H9 (cell line): ENCODE data around the gene FAM81B. TPM values are rescaled to one million over a fixed set of nuclear protein-coding genes. Genes with fewer than 3 reads are reported as not detected.

Source experiments
- DNase-seq: peaks from one replicate; pipeline ENCODE4 v3.0.0-alpha.2; 2017
- H2AFZ ChIP-seq: one replicate; pipeline ENCODE4 v1.6.1; 2013; ENCODE audit warnings: mild to moderate bottlenecking, low read length, control low read depth, moderate library complexity
- H2AK5ac ChIP-seq: 2 replicates; pipeline ENCODE4 v1.6.1; 2013; ENCODE audit warnings: low read length, control low read depth, mixed read lengths; ENCODE audit not compliant: insufficient read length
- H2BK120ac ChIP-seq: one replicate; pipeline ENCODE4 v1.6.1; 2013; ENCODE audit warnings: low read depth, mild to moderate bottlenecking, low read length, control low read depth, inconsistent platforms; ENCODE audit not compliant: poor library complexity, severe bottlenecking
- H2BK12ac ChIP-seq: 2 replicates; pipeline ENCODE4 v1.6.1; 2013; ENCODE audit warnings: low read length, control low read depth, mixed read lengths, low read depth; ENCODE audit not compliant: insufficient read length
- H2BK15ac ChIP-seq: 2 replicates; pipeline ENCODE4 v1.6.1; 2013; ENCODE audit warnings: low read depth, low read length, control low read depth
- H2BK20ac ChIP-seq: one replicate; pipeline ENCODE4 v1.6.1; 2013; ENCODE audit warnings: low read depth, mild to moderate bottlenecking, low read length, control low read depth, inconsistent platforms; ENCODE audit not compliant: poor library complexity, severe bottlenecking
- H2BK5ac ChIP-seq: 2 replicates; pipeline ENCODE4 v1.6.1; 2013; ENCODE audit warnings: low read length, control low read depth, mixed read lengths; ENCODE audit not compliant: insufficient read length
- H3K14ac ChIP-seq: 2 replicates; pipeline ENCODE4 v1.6.1; 2013; ENCODE audit warnings: low read length, control low read depth; ENCODE audit not compliant: insufficient read depth
- H3K18ac ChIP-seq: 2 replicates; pipeline ENCODE4 v1.6.1; 2013; ENCODE audit warnings: low read depth, mild to moderate bottlenecking, mixed read lengths, low read length, control low read depth; ENCODE audit not compliant: insufficient read length
- H3K23ac ChIP-seq: 2 replicates; pipeline ENCODE4 v1.6.1; 2013; ENCODE audit warnings: low read length, control low read depth, mixed read lengths, low read depth; ENCODE audit not compliant: insufficient read length
- H3K23me2 ChIP-seq: 2 replicates; pipeline ENCODE4 v1.6.1; 2013; ENCODE audit warnings: low read depth, mild to moderate bottlenecking, mixed read lengths, low read length, control low read depth; ENCODE audit not compliant: insufficient read length, poor library complexity, severe bottlenecking
- H3K27ac ChIP-seq: 2 replicates; pipeline ENCODE4 v1.5.1; 2013; ENCODE audit warnings: low read length, control low read depth, mixed read lengths, low read depth; ENCODE audit not compliant: insufficient read length
- H3K27me3 ChIP-seq: 2 replicates; pipeline ENCODE4 v1.6.1; 2013; ENCODE audit warnings: low read length, control low read depth, inconsistent platforms; ENCODE audit not compliant: insufficient read depth
- H3K4ac ChIP-seq: 2 replicates; pipeline ENCODE4 v1.6.1; 2013; ENCODE audit warnings: low read depth, mild to moderate bottlenecking, control low read depth, inconsistent platforms, low read length, moderate library complexity
- H3K4me1 ChIP-seq: 2 replicates; pipeline ENCODE4 v1.6.1; 2013; ENCODE audit warnings: low read length, control low read depth, inconsistent platforms; ENCODE audit not compliant: insufficient read depth
- H3K4me2 ChIP-seq: 2 replicates; pipeline ENCODE4 v1.6.1; 2013; ENCODE audit warnings: low read length, control low read depth, mixed read lengths; ENCODE audit not compliant: insufficient read length, insufficient read depth
- H3K56ac ChIP-seq: 2 replicates; pipeline ENCODE4 v1.6.1; 2013; ENCODE audit warnings: low read depth, mild to moderate bottlenecking, mixed read lengths, low read length, control low read depth; ENCODE audit not compliant: insufficient read length
- H3K79me1 ChIP-seq: 2 replicates; pipeline ENCODE4 v1.6.1; 2013; ENCODE audit warnings: low read depth, mild to moderate bottlenecking, moderate library complexity, low read length, control low read depth, inconsistent platforms; ENCODE audit not compliant: insufficient read depth, poor library complexity, severe bottlenecking
- H3K79me2 ChIP-seq: 2 replicates; pipeline ENCODE4 v1.6.1; 2013; ENCODE audit warnings: low read length, control low read depth, inconsistent platforms; ENCODE audit not compliant: insufficient read depth
- H3K9ac ChIP-seq: 2 replicates; pipeline ENCODE4 v1.6.1; 2013; ENCODE audit warnings: low read length, control low read depth, mixed read lengths; ENCODE audit not compliant: insufficient read length; ENCODE audit errors: extremely low read depth
- H3K9me3 ChIP-seq: one replicate; pipeline ENCODE4 v1.6.1; 2013; ENCODE audit warnings: low read depth, low read length, inconsistent platforms; ENCODE audit not compliant: control insufficient read depth
- H3T11ph ChIP-seq: one replicate; pipeline ENCODE4 v1.6.1; 2013; ENCODE audit warnings: mild to moderate bottlenecking, low read length, control low read depth, inconsistent platforms
- H4K20me1 ChIP-seq: one replicate; pipeline ENCODE4 v1.6.1; 2013; ENCODE audit not compliant: control insufficient read depth, insufficient read length, insufficient read depth
- H4K5ac ChIP-seq: 2 replicates; pipeline ENCODE4 v1.6.1; 2013; ENCODE audit warnings: low read depth, mild to moderate bottlenecking, mixed read lengths, low read length, control low read depth; ENCODE audit not compliant: insufficient read length
- H4K8ac ChIP-seq: replicated peaks from 2 replicates; pipeline ENCODE4 v1.6.1; 2013; ENCODE audit warnings: low read length, control low read depth, mixed read lengths, low read depth; ENCODE audit not compliant: insufficient read length
- H4K91ac ChIP-seq: 2 replicates; pipeline ENCODE4 v1.6.1; 2013; ENCODE audit warnings: low read depth, mild to moderate bottlenecking, moderate library complexity, mixed read lengths, low read length, control low read depth; ENCODE audit not compliant: insufficient read length
- H3K27ac Mint-ChIP-seq, 3 experiments: 2 replicates in 2 of 3; 3 replicates in 1 of 3; pipeline ENCODE4 v1.8.0; 2020 to 2021; ENCODE audit warnings: mixed read lengths in 3 of 3, mild to moderate bottlenecking in 1 of 3, moderate library complexity in 1 of 3
- H3K27me3 Mint-ChIP-seq: 2 replicates; pipeline ENCODE4 v1.8.0; 2021; ENCODE audit warnings: low read depth, mild to moderate bottlenecking, moderate library complexity, mixed read lengths
- H3K36me3 Mint-ChIP-seq, 3 experiments: 2 replicates in 2 of 3; 3 replicates in 1 of 3; pipeline ENCODE4 v1.8.0; 2020 to 2021; ENCODE audit warnings: low read depth in 3 of 3, mixed read lengths in 3 of 3; ENCODE audit not compliant: insufficient read depth in 1 of 3
- H3K4me1 Mint-ChIP-seq, 2 experiments: 2 replicates each; pipeline ENCODE4 v1.8.0; 2020; ENCODE audit warnings: mixed read lengths in 2 of 2
- H3K4me3 Mint-ChIP-seq, 2 experiments: 2 replicates in 1 of 2; 3 replicates in 1 of 2; pipeline ENCODE4 v1.8.0; 2020 to 2021; ENCODE audit warnings: mild to moderate bottlenecking in 2 of 2, mixed read lengths in 2 of 2, moderate library complexity in 1 of 2
- H3K9me3 Mint-ChIP-seq, 2 experiments: 2 replicates in 1 of 2; 3 replicates in 1 of 2; pipeline ENCODE4 v1.8.0; 2020; ENCODE audit warnings: mild to moderate bottlenecking in 2 of 2, mixed read lengths in 2 of 2, moderate library complexity in 1 of 2
- CTCF ChIP-seq: fragments of 200-600 bp; sonication (generic); conservative IDR thresholded peaks from 3 replicates; pipeline ENCODE4 v1.8.0; 2021; ENCODE audit warnings: antibody characterized with exemption, mild to moderate bottlenecking
- WGBS: extraction: QIAGEN DNeasy Blood & Tissue Kit; methylation state at CpG from one replicate; pipeline ENCODE4 v1.1.7; 2013; ENCODE audit warnings: missing lambda C conversion rate, low lambda C conversion rate, mixed read lengths; ENCODE audit not compliant: insufficient read length; ENCODE audit errors: extremely low coverage; 5-methylcytosine and 5-hydroxymethylcytosine counted together
- total RNA-seq: library from RNA; stranded (reverse); gene quantifications from 2 replicates; pipeline ENCODE4 v1.2.1, GENCODE V29; 2021

The FAM81B gene
- total RNA-seq, 1 experiment from 2014 or later = not detected

- Mint-ChIP-seq H3K4me3 (no peak overlapping the region), H3K9me3 (no peaks in the 10 kb centered on the region), H3K36me3 (no peaks in the 10 kb centered on the region), H3K4me1 (peaks cover 0 to 4% of the 10 kb centered on the region in 2 experiments; a peak in 1 of 4 replicates), H3K27me3 (no peaks in the 10 kb centered on the region), H3K27ac (no peak overlapping the region)
- Histone ChIP-seq H3K27ac (no peak overlapping the region), H4K91ac (no peak overlapping the region), H3K14ac (no peak overlapping the region), H2AFZ (no peak overlapping the region), H3K9ac (no peak overlapping the region), H2AK5ac (no peak overlapping the region), H3K23me2 (no peaks in the 10 kb centered on the region), H2BK20ac (no peak overlapping the region), H3K79me2 (no peaks in the 10 kb centered on the region), H2BK120ac (no peak overlapping the region), H2BK12ac (no peak overlapping the region), H3K4me2 (no peak overlapping the region), H3K9me3 (no peaks in the 10 kb centered on the region), H3K18ac (no peak overlapping the region), H2BK15ac (no peak overlapping the region), H3K27me3 (no peaks in the 10 kb centered on the region), H3K23ac (no peak overlapping the region), H3K56ac (no peak overlapping the region), H2BK5ac (no peak overlapping the region), H3K4ac (no peak overlapping the region), H4K20me1 (no peaks in the 10 kb centered on the region), H3K4me1 (no peaks in the 10 kb centered on the region), H3T11ph (no peak overlapping the region), H3K79me1 (no peaks in the 10 kb centered on the region), H4K8ac (no peak overlapping the region), H4K5ac (no peak overlapping the region)
- DNase-seq = no peak
- WGBS = no CpG with 5 or more reads among the region's 4 CpGs
- TF ChIP-seq CTCF = no peak
Measured at GRCh38 chr5:95424016-95424415, 32.9 kb downstream of the FAM81B start.
